Smooth muscle cell (in vitro differentiated cells): Measurements from ENCODE around the gene PWWP2B. TPM values are rescaled to one million over a fixed set of nuclear protein-coding genes. Genes with fewer than 3 reads are reported as not detected.

Experiments
- DNase-seq: peaks from one replicate; lab custom pipeline; 2025; ENCODE audit not compliant: unreplicated experiment; lab: John Stamatoyannopoulos, UW
- H2AFZ ChIP-seq: fragments of 200-600 bp; sonication (generic); 2 replicates; pipeline ENCODE4 v1.6.0; 2016; ENCODE audit warnings: antibody characterized with exemption, low read depth, mild to moderate bottlenecking
- H3F3A ChIP-seq: fragments of 200-600 bp; sonication (generic); 2 replicates; pipeline ENCODE4 v1.6.0; 2017; ENCODE audit warnings: antibody characterized with exemption, low read depth
- H3K27ac ChIP-seq: fragments of 200-600 bp; sonication (generic); 2 replicates; pipeline ENCODE4 v1.5.1; 2016; ENCODE audit warnings: low read depth, mild to moderate bottlenecking
- H3K27me3 ChIP-seq: fragments of 200-600 bp; sonication (generic); 2 replicates; pipeline ENCODE4 v1.6.1; 2016; ENCODE audit warnings: low read depth, mild to moderate bottlenecking
- H3K36me3 ChIP-seq: fragments of 200-600 bp; sonication (generic); 2 replicates; pipeline ENCODE4 v1.5.1; 2016; ENCODE audit warnings: low read depth
- H3K4me1 ChIP-seq: fragments of 200-600 bp; sonication (generic); 2 replicates; pipeline ENCODE4 v1.5.1; 2016; ENCODE audit warnings: low read depth
- H3K4me2 ChIP-seq: fragments of 200-600 bp; sonication (generic); 2 replicates; pipeline ENCODE4 v1.6.0; 2016; ENCODE audit warnings: mild to moderate bottlenecking
- H3K4me3 ChIP-seq: fragments of 200-600 bp; sonication (generic); 2 replicates; pipeline ENCODE4 v1.5.1; 2016; ENCODE audit warnings: mild to moderate bottlenecking
- H3K79me2 ChIP-seq: fragments of 200-600 bp; sonication (generic); 2 replicates; pipeline ENCODE4 v1.6.0; 2016; ENCODE audit warnings: low read depth, mild to moderate bottlenecking
- H3K9ac ChIP-seq: fragments of 200-600 bp; sonication (generic); 2 replicates; pipeline ENCODE4 v1.6.0; 2016; ENCODE audit warnings: low read depth
- H3K9me3 ChIP-seq: fragments of 200-600 bp; sonication (generic); replicated peaks from 2 replicates; pipeline ENCODE4 v1.5.1; 2016; ENCODE audit warnings: low read depth
- H4K20me1 ChIP-seq: fragments of 200-600 bp; sonication (generic); 2 replicates; pipeline ENCODE4 v1.6.0; 2016; ENCODE audit warnings: low read depth
- WGBS: methylation state at CpG from one replicate; pipeline ENCODE4 v1.1.7; 2016; ENCODE audit warnings: low lambda C conversion rate; 5-methylcytosine and 5-hydroxymethylcytosine counted together
- polyA plus RNA-seq: library from polyadenylated mRNA; unstranded; fragments of >200 nt; fragmentation: Nextera tagmentation; extraction: Ambion mirVana; gene quantifications from 2 replicates; pipeline ENCODE4 v1.2.1, GENCODE V29; 2016
- total RNA-seq: library from RNA; depleted of rRNA; stranded (reverse); fragments of >200 nt; gene quantifications from 2 replicates; pipeline ENCODE4 v1.2.3, GENCODE V29; 2014
- TF ChIP-seq, protein P1 (sequence below): fragments of 200-600 bp; sonication (generic); IDR thresholded peaks from 2 replicates; pipeline ENCODE4 v1.5.1; 2017; ENCODE audit warnings: borderline replicate concordance, mild to moderate bottlenecking, antibody characterized with exemption; ENCODE audit not compliant: insufficient read depth, poor library complexity, severe bottlenecking

PWWP2B gene
- total and polyA plus RNA-seq, 2 experiments from 2014 or later: 8.3 to 13.2 TPM

DNA sequence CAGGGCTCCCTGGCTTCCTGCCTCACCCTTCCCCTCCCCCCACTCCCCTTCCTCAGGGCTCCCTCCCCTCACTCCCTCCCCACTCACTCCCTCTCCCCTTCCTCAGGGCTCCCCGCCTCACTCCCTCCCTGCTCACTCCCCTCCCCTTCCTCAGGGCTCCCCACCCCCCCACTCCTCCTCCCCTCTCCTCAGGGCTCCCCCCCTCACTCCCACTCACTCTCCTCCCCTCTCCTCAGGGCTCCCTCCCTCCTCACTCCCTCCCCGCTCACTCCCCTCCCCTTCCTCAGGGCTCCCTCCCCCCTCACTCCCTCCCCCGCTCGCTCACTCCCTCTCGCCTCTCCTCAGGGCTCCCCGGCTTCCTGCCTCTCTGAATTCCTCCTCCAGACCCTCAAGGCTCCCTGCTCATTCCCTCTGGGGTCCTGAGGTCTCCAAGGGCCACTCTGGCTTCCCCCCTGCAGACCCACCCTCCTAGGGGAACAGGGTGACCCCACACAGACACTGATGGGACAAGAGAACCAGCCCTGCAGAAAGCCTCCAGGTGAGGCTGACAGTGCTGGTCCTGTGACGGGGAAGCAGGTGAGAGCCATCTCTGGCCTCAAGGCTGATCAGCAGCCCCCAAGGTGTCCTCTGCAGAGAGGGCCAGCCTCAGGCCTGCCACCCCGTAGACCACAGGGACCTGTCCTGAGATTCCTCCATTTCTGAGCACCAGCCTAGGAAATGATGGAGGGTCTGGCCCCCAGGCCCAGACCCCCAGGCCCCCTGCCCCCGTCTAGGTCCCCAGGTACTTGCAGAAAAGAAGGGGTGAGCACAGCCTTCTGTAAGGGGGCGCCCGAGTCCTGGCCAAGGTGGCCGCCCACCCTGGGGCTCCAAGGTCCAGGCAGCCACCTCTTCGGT, 47.2 kb downstream of the PWWP2B start:
- no peak overlapping the region for H3K9ac ChIP-seq

DNA sequence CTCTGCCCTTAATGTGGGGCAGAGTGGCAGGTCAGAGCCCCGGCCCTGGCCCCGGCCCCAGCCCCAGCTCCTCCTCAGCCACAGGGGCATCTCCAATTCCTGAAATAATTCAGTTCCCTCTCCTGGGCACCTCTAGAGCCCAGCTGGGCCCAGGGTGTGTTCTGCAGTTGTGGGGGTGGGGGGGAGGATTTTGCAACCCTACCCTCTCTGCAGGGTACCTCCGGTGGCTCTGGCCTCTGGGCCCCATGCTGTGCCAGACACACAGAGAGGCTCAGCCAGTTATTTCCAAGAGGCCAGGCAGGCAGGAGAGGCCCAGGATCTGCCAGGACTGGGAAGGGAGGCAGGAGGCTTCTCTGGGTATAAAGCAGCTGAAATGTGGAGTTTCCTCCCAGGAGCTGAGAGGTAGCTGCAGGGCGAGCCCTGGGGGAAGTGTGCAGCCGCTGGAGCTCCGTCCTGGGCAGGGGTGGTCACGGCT, 47.9 kb downstream of the PWWP2B start:
- TF ChIP-seq, protein P1, sequence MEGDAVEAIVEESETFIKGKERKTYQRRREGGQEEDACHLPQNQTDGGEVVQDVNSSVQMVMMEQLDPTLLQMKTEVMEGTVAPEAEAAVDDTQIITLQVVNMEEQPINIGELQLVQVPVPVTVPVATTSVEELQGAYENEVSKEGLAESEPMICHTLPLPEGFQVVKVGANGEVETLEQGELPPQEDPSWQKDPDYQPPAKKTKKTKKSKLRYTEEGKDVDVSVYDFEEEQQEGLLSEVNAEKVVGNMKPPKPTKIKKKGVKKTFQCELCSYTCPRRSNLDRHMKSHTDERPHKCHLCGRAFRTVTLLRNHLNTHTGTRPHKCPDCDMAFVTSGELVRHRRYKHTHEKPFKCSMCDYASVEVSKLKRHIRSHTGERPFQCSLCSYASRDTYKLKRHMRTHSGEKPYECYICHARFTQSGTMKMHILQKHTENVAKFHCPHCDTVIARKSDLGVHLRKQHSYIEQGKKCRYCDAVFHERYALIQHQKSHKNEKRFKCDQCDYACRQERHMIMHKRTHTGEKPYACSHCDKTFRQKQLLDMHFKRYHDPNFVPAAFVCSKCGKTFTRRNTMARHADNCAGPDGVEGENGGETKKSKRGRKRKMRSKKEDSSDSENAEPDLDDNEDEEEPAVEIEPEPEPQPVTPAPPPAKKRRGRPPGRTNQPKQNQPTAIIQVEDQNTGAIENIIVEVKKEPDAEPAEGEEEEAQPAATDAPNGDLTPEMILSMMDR: no peak
- WGBS: 60% methylated on average over 7 of the region's 7 CpGs
- H3K36me3 ChIP-seq: no peaks in the 10 kb centered on the region
- H3K27ac ChIP-seq: no peak overlapping the region
- H3K9me3 ChIP-seq: no peaks in the 10 kb centered on the region
- no peak overlapping the region for H2AFZ ChIP-seq
- no peak overlapping the region for H3K9ac ChIP-seq
- H3K4me2 ChIP-seq: no peak overlapping the region
- peaks cover 7% of the 10 kb centered on the region for H3F3A ChIP-seq
- no peaks in the 10 kb centered on the region for H3K27me3 ChIP-seq
- H3K4me1 ChIP-seq: peaks cover 27% of the 10 kb centered on the region
- no peaks in the 10 kb centered on the region for H3K79me2 ChIP-seq
- H3K4me3 ChIP-seq: no peak overlapping the region
- no peaks in the 10 kb centered on the region for H4K20me1 ChIP-seq
- DNase-seq: no peak

More for the DNA sequence above, 47.2 kb downstream of the PWWP2B start:
- WGBS: 85% methylated on average over 6 of the region's 13 CpGs
- Histone ChIP-seq H3K27ac (no peak overlapping the region), H3K27me3 (no peaks in the 10 kb centered on the region), H3K4me2 (no peak overlapping the region), H3K4me3 (no peak overlapping the region), H3K36me3 (no peaks in the 10 kb centered on the region), H4K20me1 (no peaks in the 10 kb centered on the region), H3F3A (peaks cover 7% of the 10 kb centered on the region), H3K79me2 (no peaks in the 10 kb centered on the region), H3K4me1 (peaks cover 27% of the 10 kb centered on the region), H2AFZ (no peak overlapping the region), H3K9me3 (no peaks in the 10 kb centered on the region)
- TF ChIP-seq, protein P1: no peak
- DNase-seq: no peak

DNA sequence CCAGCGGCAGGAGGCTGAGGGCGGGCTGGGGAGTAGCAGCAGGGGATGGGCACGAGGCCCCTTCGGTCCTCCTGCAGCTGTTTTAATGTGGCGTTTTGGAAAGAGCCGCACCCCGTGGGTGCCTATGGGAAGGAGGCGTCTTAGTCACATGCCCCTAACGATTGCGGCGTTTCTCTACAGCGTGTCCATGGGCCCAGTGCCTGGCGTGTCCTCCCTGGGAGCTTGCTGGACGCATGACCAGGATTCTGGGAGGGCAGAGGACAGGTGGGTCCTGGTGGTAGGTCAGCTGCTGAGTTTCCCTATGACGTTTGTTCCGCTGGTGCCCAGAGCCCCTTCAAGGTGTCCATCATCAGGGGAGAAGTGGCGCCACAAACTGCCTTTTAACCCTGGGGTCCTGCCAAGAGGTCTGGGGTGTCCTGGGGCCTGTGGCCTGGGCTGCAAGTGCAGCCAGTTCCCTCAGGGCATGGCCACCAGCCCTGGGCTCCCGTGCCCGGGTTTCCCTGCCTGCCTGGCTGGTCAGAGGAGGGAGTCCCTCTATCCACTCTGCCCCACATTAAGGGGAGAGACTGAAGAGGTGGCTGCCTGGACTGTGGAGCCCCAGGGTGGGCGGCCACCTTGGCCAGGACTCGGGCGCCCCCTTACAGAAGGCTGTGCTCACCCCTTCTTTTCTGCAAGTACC, 48.7 kb downstream of the PWWP2B start:
- no peak for DNase-seq
- H3K4me2 ChIP-seq: no peak overlapping the region
- no peaks in the 10 kb centered on the region for H3K79me2 ChIP-seq
- no peaks in the 10 kb centered on the region for H3K36me3 ChIP-seq
- H3K4me1 ChIP-seq: peaks cover 27% of the 10 kb centered on the region
- peaks cover 7% of the 10 kb centered on the region for H3F3A ChIP-seq
- no peak overlapping the region for H3K9ac ChIP-seq
- H3K27ac ChIP-seq: no peak overlapping the region
- TF ChIP-seq, protein P1: no peak
- no peaks in the 10 kb centered on the region for H3K27me3 ChIP-seq
- no peak overlapping the region for H2AFZ ChIP-seq
- H3K9me3 ChIP-seq: no peaks in the 10 kb centered on the region
- H3K4me3 ChIP-seq: no peak overlapping the region
- no peaks in the 10 kb centered on the region for H4K20me1 ChIP-seq
- WGBS: 95% methylated on average over 20 of the region's 22 CpGs
